Measurements from ENCODE around the gene DNAH10.

The DNAH10 gene

GRCh38 chr12:123761841-123762714 lies at the start of gene DNAH10:
TSS of gene DNAH10 (plus strand) at chr12:123762301. CDS start at chr12:123762337, 36 bp downstream.
- DNase-seq = no peak

GRCh38 chr12:123712780-123713319 lies 49.3 kb upstream of the DNAH10 start:
- no peak for DNase-seq

- no peak for DNase-seq
Measured at GRCh38 chr12:123713398-123713797, 48.7 kb upstream of the DNAH10 start.

GRCh38 chr12:123713823-123714585 lies 48.1 kb upstream of the DNAH10 start:
- DNase-seq = no peak

- DNase-seq = no peak
Measured at GRCh38 chr12:123715195-123715594, 46.9 kb upstream of the DNAH10 start.

- no peak for DNase-seq
Measured at GRCh38 chr12:123717350-123717749, 44.8 kb upstream of the DNAH10 start.

GRCh38 chr12:123720141-123720814 lies 41.8 kb upstream of the DNAH10 start:
- no peak for DNase-seq

- no peak for DNase-seq
Measured at GRCh38 chr12:123721245-123721644, 40.9 kb upstream of the DNAH10 start.

- no peak for DNase-seq
Measured at GRCh38 chr12:123723011-123723410, 39.1 kb upstream of the DNAH10 start.

GRCh38 chr12:123723765-123724164 lies 38.3 kb upstream of the DNAH10 start:
- no peak for DNase-seq

GRCh38 chr12:123726244-123726643 lies 35.9 kb upstream of the DNAH10 start:
- no peak for DNase-seq

GRCh38 chr12:123726962-123727361 lies 35.1 kb upstream of the DNAH10 start:
- DNase-seq = no peak

- no peak for DNase-seq
Measured at GRCh38 chr12:123727878-123728277, 34.2 kb upstream of the DNAH10 start.

GRCh38 chr12:123731596-123731995 lies 30.5 kb upstream of the DNAH10 start:
- no peak for DNase-seq

GRCh38 chr12:123732251-123732650 lies 29.9 kb upstream of the DNAH10 start:
- no peak for DNase-seq

GRCh38 chr12:123733229-123733628 lies 28.9 kb upstream of the DNAH10 start:
- no peak for DNase-seq

- no peak for DNase-seq
Measured at GRCh38 chr12:123734268-123734667, 27.8 kb upstream of the DNAH10 start.

GRCh38 chr12:123741937-123742572 lies 20.0 kb upstream of the DNAH10 start:
- no peak for DNase-seq

GRCh38 chr12:123743002-123743401 lies 19.1 kb upstream of the DNAH10 start:
- DNase-seq = no peak

GRCh38 chr12:123744836-123745235 lies 17.3 kb upstream of the DNAH10 start:
- no peak for DNase-seq

GRCh38 chr12:123747309-123747708 lies 14.8 kb upstream of the DNAH10 start:
- DNase-seq = no peak

GRCh38 chr12:123748161-123748560 lies 13.9 kb upstream of the DNAH10 start:
- no peak for DNase-seq

GRCh38 chr12:123748661-123749060 lies 13.4 kb upstream of the DNAH10 start:
- no peak for DNase-seq

Measured in SW 1271 (cell line).